AG09319 (cell line): ENCODE data around the gene TROAP.

ENCODE experiments used
- DNase-seq: peaks from one replicate; pipeline ENCODE4 v3.0.0-alpha.2; 2010; ENCODE audit warnings: low read depth; ENCODE audit errors: extremely low read depth
- TF ChIP-seq, protein P1 (sequence below): IDR thresholded peaks from 2 replicates; pipeline ENCODE4 v1.5.1; 2011; ENCODE audit warnings: low read depth, mild to moderate bottlenecking, inconsistent platforms, low read length, moderate library complexity

Gene TROAP

DNA sequence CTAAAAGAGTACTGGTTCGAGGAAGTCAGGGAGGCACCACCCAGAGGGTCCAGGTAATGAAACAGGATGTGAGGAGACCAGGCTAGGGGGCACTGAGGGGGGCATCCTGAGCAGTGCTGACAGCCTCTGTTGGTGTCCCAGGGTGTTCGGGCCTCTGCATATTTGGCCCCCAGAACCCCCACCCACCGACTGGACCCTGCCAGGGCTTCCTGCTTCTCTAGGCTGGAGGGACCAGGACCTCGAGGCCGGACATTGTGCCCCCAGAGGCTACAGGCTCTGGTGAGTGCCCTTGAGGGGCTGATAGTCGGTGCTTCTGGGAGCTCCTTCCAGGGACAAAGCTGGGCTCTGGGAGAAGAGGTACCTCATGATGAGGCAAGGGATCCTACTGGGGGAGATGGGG is 2.6 kb downstream of the TROAP start:
- TF ChIP-seq, protein P1, sequence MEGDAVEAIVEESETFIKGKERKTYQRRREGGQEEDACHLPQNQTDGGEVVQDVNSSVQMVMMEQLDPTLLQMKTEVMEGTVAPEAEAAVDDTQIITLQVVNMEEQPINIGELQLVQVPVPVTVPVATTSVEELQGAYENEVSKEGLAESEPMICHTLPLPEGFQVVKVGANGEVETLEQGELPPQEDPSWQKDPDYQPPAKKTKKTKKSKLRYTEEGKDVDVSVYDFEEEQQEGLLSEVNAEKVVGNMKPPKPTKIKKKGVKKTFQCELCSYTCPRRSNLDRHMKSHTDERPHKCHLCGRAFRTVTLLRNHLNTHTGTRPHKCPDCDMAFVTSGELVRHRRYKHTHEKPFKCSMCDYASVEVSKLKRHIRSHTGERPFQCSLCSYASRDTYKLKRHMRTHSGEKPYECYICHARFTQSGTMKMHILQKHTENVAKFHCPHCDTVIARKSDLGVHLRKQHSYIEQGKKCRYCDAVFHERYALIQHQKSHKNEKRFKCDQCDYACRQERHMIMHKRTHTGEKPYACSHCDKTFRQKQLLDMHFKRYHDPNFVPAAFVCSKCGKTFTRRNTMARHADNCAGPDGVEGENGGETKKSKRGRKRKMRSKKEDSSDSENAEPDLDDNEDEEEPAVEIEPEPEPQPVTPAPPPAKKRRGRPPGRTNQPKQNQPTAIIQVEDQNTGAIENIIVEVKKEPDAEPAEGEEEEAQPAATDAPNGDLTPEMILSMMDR, result no peak
- no peak for DNase-seq

DNA sequence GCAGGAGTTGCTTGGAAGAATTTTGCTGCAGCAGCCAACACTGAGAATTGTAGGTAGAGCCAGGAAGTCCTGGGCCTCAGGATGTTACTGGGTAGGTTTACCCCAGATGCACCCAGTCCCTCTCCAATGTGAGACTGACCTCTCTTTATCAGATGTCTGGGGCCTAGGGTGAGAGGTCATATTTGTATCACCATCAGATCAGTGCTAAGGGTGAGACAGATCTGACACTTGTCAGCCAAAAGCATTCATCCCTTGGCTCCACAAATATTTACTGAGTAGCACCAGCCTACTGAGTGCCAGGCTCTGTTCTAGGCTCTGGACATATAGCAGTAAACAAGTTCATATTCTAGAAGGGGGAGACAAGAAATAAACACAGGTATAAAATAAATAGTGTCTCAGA is 4.3 kb downstream of the TROAP start:
- TF ChIP-seq, protein P1, result no peak
- DNase-seq, result no peak

DNA sequence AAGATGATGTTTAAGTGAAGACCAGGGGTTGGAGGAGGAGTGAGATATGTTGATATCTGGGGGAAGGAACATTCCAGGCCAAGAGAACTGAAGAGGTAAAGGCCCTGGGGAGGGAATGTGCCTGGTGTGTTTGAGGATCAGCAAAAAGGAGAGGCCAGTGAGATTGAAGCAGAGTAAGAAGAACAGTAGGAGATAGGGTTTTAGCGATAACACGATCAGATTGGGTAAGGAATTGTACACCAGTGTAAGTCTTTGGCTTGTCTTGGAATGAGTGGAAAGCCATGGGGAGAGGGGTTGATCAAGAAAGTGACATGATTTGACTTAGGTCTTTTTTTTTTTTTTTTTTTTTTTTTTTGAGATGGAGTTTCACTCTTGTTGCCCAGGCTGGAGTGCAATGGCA is 4.8 kb downstream of the TROAP start:
- TF ChIP-seq, protein P1, result no peak
- DNase-seq, result no peak

DNA sequence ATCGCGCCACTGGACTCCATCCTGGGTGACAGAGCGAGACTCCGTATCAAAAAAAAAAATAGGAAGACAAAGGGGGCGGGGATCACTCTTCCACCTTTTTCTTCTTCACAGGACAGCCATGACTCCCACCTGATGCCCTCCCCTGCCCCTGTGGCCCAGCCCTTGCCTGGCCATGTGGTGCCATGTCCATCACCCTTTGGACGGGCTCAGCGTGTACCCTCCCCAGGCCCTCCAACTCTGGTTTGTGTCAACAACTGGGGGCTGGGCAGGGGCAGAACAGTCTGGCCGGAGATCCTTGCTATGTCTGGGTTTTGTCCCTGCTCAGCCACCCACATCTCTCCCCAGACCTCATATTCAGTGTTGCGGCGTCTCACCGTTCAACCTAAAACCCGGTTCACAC is 5.8 kb downstream of the TROAP start:
- TF ChIP-seq, protein P1, result no peak
- no peak for DNase-seq

DNA sequence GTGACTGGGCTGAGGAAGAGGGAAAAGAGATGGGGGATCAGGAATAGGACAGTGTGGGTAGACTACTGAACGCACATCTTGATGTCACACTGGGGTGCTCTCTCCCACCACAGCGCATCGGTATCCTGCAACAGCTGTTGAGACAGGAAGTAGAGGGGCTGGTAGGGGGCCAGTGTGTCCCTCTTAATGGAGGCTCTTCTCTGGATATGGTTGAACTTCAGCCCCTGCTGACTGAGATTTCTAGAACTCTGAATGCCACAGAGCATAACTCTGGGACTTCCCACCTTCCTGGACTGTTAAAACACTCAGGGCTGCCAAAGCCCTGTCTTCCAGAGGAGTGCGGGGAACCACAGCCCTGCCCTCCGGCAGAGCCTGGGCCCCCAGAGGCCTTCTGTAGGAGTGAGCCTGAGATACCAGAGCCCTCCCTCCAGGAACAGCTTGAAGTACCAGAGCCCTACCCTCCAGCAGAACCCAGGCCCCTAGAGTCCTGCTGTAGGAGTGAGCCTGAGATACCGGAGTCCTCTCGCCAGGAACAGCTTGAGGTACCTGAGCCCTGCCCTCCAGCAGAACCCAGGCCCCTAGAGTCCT is 7.1 kb downstream of the TROAP start:
- no peak for DNase-seq
- TF ChIP-seq, protein P1, result no peak

DNA sequence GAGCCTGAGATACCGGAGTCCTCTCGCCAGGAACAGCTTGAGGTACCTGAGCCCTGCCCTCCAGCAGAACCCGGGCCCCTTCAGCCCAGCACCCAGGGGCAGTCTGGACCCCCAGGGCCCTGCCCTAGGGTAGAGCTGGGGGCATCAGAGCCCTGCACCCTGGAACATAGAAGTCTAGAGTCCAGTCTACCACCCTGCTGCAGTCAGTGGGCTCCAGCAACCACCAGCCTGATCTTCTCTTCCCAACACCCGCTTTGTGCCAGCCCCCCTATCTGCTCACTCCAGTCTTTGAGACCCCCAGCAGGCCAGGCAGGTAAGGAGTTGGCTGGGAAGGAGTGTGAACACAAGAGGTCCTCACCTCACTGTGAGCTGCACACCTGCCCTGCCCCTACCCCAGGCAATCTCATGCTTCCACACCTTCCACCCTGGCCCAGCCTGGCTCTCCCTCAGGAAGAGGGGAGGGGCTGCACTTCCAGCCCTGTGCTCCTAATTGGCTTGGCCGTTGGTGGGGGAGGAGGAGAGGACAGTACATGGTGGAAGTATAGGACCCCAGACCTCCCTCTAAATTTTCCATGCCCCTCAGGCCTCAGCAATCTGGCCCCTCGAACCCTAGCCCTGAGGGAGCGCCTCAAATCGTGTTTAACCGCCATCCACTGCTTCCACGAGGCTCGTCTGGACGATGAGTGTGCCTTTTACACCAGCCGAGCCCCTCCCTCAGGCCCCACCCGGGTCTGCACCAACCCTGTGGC is 7.8 kb downstream of the TROAP start:
- TF ChIP-seq, protein P1, result no peak
- DNase-seq, result no peak

DNA sequence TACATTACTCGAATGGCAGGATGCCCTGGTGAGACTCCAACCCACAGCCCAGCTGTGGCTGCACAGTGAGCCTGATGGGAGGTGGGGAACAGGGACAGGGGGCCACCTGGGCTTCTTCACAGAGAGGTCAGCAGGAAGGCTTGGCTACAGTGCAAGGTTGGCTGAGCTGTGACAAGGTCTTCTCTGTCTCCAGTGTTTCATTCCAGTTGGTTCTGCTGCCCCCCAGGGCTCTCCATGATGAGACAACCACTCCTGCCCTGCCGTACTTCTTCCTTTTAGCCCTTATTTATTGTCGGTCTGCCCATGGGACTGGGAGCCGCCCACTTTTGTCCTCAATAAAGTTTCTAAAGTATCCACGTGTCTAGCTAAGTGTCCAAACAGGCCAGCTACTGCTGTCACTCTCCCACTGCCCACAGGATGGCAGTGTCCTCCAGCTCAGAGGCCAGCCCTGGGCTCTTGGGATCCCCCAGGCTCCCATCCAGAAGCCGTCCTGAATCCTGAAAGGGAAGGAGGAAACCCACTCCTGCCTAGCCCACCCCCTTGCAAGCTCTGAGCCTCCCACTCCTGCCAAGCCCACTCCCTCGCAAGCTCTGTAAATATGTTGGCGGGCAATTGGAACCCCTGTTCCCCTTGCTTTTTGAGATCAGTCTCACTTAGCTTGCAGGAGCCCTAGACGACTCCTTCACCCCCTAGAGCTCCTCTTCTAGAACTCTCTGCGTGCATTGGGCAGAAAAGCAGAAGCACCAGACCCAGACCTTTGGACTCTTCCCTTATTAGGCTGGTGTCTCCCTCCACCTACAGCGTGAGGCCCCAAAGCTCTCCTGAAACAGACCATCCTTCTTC is 8.5 kb downstream of the TROAP start:
- no peak for DNase-seq
- TF ChIP-seq, protein P1, result peak; percentile 85
